GM18520 (cell line): ENCODE measurements around the gene OGFOD3.
"Not testable (repeated sequence)": the region's sequence is repeated elsewhere in the genome, so short reads cannot be mapped to it uniquely, and the experiment has no call there.

Experiments
- ATAC-seq: cut with Tn5 transposase; IDR thresholded peaks from one replicate; pipeline ENCODE4 v1.9.1; 2021; ENCODE audit not compliant: unreplicated experiment

The OGFOD3 gene

DNA sequence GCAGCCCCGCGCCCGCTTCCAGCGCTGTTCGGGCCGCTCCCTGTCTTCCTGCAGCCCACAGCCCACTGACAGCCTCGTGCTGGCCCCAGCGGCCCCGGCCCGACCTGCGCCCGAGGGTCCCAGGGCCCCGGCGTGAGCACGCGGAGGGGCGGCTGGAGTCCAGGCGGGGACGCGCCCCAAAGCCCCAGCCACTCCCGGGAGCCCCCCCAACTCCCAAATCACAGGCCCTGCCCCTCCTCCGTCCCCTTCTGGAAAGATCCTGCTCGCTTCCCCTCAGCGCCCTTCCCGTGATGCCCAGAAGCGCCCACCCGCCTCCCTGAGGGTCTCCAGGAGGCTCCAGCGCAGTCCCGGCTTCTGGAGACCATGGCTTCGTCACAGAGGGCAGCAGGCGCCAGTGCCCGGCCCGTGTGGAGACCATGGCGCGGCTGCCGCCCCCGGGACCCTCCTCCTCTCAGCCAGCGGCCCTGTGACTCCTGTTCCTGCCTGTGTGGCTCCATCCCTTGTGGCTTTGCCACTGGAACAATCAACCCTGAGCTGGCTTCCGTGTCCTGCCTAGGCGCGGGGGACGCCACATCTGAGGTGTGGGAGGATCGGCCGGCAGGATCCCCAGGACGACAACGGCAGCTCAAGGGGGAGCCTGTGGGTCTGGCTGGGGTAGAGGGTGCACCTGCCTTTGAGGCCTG is 42.9 kb downstream of the OGFOD3 start:
- no peak for ATAC-seq

DNA sequence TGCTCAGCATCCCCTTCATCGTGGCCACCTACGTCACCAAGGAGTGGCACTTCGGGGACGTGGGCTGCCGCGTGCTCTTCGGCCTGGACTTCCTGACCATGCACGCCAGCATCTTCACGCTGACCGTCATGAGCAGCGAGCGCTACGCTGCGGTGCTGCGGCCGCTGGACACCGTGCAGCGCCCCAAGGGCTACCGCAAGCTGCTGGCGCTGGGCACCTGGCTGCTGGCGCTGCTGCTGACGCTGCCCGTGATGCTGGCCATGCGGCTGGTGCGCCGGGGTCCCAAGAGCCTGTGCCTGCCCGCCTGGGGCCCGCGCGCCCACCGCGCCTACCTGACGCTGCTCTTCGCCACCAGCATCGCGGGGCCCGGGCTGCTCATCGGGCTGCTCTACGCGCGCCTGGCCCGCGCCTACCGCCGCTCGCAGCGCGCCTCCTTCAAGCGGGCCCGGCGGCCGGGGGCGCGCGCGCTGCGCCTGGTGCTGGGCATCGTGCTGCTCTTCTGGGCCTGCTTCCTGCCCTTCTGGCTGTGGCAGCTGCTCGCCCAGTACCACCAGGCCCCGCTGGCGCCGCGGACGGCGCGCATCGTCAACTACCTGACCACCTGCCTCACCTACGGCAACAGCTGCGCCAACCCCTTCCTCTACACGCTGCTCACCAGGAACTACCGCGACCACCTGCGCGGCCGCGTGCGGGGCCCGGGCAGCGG is 43.6 kb downstream of the OGFOD3 start:
- ATAC-seq, result no peak

DNA sequence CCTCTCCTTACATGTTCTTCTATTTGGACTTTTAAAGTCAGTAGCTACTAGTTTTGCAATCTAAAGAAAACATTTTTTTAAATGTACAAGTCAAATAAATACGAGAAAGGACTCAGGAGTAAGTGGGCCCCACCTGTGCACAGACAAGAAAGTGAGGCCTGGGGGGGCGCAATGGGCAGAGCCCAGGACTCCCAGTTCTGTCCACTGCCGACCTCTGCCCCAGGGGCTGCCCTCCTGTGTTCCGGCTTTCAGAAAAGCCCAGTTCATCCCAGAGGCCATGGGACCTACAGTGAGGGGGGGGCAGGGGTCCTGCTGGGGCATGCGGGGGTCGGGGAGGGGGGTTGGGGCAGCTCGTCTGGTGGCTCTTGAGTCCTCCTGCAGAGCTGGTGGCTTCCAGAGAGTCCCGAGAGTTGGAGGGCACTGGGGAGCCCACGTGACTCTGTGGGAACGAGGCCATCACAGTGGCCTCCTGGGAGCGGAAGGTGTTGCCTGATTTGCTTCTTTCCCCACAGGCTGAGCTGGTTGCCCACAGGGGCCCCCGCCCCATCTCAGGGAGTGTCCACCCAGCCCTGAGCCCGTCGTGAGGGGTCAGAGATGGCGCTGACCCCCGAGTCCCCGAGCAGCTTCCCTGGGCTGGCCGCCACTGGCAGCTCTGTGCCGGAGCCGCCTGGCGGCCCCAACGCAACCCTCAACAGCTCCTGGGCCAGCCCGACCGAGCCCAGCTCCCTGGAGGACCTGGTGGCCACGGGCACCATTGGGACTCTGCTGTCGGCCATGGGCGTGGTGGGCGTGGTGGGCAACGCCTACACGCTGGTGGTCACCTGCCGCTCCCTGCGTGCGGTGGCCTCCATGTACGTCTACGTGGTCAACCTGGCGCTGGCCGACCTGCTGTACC is 44.4 kb downstream of the OGFOD3 start:
- ATAC-seq, result no peak

DNA sequence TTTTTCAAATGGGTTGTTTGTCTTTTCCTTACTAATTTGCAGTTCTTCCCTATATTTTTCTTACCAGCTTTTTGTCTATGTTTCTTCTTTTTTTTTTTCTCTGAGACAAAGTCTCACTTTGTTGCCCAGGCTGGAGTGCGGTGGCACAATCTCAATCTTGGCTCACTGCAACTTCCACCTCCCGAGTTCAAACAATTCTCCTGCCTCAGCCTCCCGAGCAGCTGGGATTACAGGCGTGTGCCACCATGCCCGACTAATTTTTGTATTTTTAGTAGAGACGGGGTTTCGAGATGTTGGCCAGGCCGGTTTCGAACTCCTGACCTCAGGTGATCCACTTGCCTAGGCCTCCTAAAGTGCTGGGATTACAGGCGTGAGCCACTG is 45.3 kb downstream of the OGFOD3 start:
- ATAC-seq, result not testable (repeated sequence)

GRCh38 chr17:82372249-82373071 is 45.9 kb downstream of the OGFOD3 start:
- no peak for ATAC-seq

GRCh38 chr17:82371333-82372248 is 46.8 kb downstream of the OGFOD3 start, which contains the start of gene UTS2R:
UTS2R (plus strand) TSS chr17:82371765; CDS start chr17:82374325, 2,560 bp downstream.
- no peak for ATAC-seq

GRCh38 chr17:82370471-82371332 is 47.7 kb downstream of the OGFOD3 start:
- no peak for ATAC-seq

- no peak for ATAC-seq
Observed at GRCh38 chr17:82369211-82369610, 49.2 kb downstream of the OGFOD3 start.

DNA sequence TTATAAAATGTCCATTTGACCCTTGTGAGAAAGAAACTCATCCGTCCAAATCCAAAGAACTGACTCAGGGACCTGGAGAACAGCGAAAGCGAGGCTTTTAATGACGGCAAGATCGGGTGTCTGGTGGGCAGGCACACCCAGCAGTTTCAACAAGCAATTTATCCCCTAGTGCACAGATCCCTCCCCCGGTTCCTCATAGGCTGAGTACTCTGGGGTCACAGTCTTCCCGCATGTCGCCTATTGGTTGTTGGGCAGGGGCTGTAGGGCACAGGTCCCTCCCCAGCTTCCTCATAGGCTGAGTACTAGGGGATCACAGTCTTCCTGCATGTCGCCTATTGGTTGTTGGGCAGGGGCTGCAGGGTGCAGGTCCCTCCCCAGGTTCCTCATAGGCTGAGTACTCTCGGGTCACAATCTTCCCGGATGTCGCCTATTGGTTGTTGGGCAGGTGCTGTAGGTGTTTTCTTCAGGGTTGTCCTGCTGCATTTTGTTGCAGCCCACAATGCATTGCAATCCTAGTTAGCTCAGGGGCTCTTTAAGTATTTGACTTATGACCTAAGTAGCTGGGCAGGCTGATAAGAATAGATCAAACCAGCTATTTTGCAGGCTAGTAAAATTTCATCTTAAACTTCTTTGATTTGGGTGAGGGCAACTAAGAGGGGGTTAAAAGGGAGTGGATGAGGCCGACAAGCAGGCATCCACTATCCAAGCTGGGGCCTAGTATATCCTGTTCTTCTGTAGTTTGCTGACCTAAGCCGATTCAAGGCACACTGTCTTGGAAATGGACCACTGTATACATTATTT is 50.5 kb downstream of the OGFOD3 start:
- no peak for ATAC-seq

DNA sequence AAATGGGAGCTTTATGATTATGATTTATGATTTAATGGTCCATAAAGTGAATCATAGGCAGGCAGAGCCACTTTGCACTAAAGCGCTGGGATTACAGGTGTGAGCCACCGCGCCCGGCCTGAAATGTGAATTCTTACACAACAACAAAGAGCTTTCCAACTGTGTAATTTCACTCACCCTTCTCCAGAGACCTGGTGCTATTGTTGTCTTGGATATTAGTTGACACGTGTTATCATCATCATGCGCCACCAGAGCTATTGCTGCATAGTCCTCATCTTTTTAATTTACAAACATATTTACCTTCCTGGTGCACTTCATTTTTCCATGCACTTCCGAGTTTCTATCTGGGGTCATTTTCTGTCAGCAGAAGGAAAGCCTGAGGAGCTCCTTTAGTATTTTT is 51.6 kb downstream of the OGFOD3 start:
- ATAC-seq, result no peak

DNA sequence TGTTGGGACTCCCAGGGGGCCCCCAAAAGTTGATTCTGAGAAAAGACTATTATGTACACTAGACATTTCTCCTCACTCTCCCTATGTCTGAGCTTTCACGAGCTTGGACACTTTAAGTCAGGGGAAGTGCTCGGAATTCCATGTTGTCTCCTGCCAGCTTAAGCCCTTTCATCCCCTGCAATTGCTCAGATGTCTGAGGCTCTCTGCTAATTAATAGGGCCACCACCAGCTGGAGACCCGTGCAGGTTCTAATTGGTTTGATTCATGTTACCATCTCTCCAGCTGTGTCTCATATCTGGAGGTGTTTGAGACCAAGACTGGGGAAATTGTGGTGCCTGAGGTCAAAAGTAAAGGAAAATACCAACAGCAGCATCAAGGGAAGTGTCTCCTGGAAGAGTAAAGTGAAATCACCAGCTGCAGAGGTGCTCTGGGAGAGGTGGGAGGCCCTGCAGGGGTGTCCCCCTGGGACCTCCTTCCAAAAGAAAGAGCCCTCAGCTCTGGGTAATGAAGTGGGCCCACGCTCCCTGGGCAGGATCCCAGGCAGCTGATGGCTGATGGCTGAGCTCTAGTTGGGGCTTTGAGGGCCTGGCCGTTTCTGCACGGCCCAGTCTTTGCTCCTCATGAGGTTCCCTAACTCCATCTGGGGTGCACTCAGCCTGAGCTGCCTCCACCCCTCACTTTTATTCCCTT is 52.6 kb downstream of the OGFOD3 start:
- no peak for ATAC-seq

GRCh38 chr17:82361885-82362633 is 56.3 kb downstream of the OGFOD3 start:
- ATAC-seq, result no peak

DNA sequence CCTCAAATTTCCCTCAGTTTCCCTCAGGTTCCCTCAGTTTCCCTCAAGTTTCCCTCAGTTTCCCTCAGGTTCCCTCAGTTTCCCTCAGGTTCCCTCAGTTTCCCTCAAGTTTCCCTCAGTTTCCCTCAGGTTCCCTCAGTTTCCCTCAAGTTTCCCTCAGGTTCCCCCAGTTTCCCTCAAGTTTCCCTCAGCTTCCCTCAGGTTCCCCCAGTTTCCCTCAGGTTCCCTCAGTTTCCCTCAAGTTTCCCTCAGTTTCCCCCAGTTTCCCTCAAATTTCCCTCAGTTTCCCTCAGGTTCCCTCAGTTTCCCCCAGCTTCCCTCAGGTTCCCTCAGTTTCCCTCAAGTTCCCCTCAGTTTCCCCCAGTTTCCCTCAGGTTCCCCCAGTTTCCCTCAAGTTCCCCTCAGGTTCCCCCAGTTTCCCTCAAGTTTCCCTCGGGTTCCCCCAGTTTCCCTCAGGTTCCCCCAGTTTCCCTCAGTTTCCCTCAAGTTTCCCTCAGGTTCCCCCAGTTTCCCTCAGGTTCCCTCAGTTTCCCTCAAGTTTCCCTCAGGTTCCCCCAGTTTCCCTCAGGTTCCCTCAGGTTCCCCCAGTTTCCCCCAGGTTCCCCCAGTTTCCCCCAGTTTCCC is 58.8 kb downstream of the OGFOD3 start:
- ATAC-seq, result not testable (repeated sequence)

GRCh38 chr17:82358465-82359350 is 59.7 kb downstream of the OGFOD3 start, which contains the start of gene TEX19:
TEX19 (plus strand) TSS chr17:82359247; CDS start chr17:82362151, 2,904 bp downstream.
- no peak for ATAC-seq

- no peak for ATAC-seq
Observed at GRCh38 chr17:82357394-82357793, 61.0 kb downstream of the OGFOD3 start.
